HG03025 (cell line): ENCODE data around the gene FSD2.
"Not testable (repeated sequence)": the region's sequence is repeated elsewhere in the genome, so short reads cannot be mapped to it uniquely, and the experiment has no call there.

Source experiments
- ATAC-seq: cut with Tn5 transposase; IDR thresholded peaks from one replicate; pipeline ENCODE4 v1.9.1; 2021; ENCODE audit warnings: mild to moderate bottlenecking, moderate library complexity; ENCODE audit not compliant: unreplicated experiment, low FRiP score

The FSD2 gene

GRCh38 chr15:82830427-82831173, 24.7 kb upstream of the FSD2 start:
- no peak for ATAC-seq

GRCh38 chr15:82829234-82829633, 23.4 kb upstream of the FSD2 start:
- no peak for ATAC-seq

GRCh38 chr15:82828075-82828474, 22.2 kb upstream of the FSD2 start:
- ATAC-seq, result no peak

GRCh38 chr15:82823049-82823448, 17.2 kb upstream of the FSD2 start:
- ATAC-seq, result no peak

- ATAC-seq, result not testable (repeated sequence)
These were observed 16.0 kb upstream of the FSD2 start for GRCh38 chr15:82821851-82822250.

GRCh38 chr15:82821396-82821795, 15.5 kb upstream of the FSD2 start:
- ATAC-seq, result not testable (repeated sequence)

- ATAC-seq, result no peak
These were observed 14.3 kb upstream of the FSD2 start for GRCh38 chr15:82820128-82820527.

GRCh38 chr15:82812994-82813393, 7.1 kb upstream of the FSD2 start:
- no peak for ATAC-seq

GRCh38 chr15:82810890-82811426, 5.1 kb upstream of the FSD2 start:
- no peak for ATAC-seq

- ATAC-seq, result peak; percentile 27
These were observed 4.4 kb upstream of the FSD2 start for GRCh38 chr15:82810061-82810889.

GRCh38 chr15:82809308-82810060, 3.6 kb upstream of the FSD2 start, which contains the start of gene WHAMM:
TSS of gene WHAMM (plus strand) at chr15:82809628. CDS start at chr15:82809727, 99 bp downstream.
- ATAC-seq, result peak; percentile 88

GRCh38 chr15:82808634-82809041, 2.8 kb upstream of the FSD2 start:
- ATAC-seq, result no peak

- ATAC-seq, result no peak
These were observed 2.2 kb upstream of the FSD2 start for GRCh38 chr15:82807920-82808633.

- no peak for ATAC-seq
These were observed 1.3 kb downstream of the FSD2 start for GRCh38 chr15:82804575-82804949.

- no peak for ATAC-seq
These were observed 1.9 kb downstream of the FSD2 start for GRCh38 chr15:82803793-82804574.

- ATAC-seq, result no peak
These were observed 3.4 kb downstream of the FSD2 start for GRCh38 chr15:82802497-82802896.

- ATAC-seq, result no peak
These were observed 6.6 kb downstream of the FSD2 start for GRCh38 chr15:82799183-82799841.

- no peak for ATAC-seq
These were observed 7.2 kb downstream of the FSD2 start for GRCh38 chr15:82798531-82799166.
